H1 (cell line): Measurements from ENCODE around the gene NFIX. TPM values are rescaled to one million over a fixed set of nuclear protein-coding genes. Genes with fewer than 3 reads are reported as not detected.

Source experiments
- CTCF ChIA-PET: fragments of 300-600 bp; sonication (Branson Sonifier 250); formaldehyde crosslinking; loops from one replicate; lab custom pipeline; 2021; ENCODE audit not compliant: partially characterized antibody; lab: Charles Lee
- POLR2A ChIA-PET: fragments of 300-600 bp; sonication (Branson Sonifier 250); formaldehyde crosslinking; loops from one replicate; lab custom pipeline; 2021; ENCODE audit warnings: inconsistent platforms; ENCODE audit not compliant: partially characterized antibody; lab: Charles Lee
- DNase-seq, 2 experiments: peaks; one replicate each; pipeline versions ENCODE4 v3.0.0 to v3.0.0-alpha.2; 2010 to 2022; ENCODE audit warnings: low spot score in 2 of 2, low read depth in 1 of 2, mixed read lengths in 1 of 2
- FAIRE-seq: peaks from 2 replicates; lab custom pipeline; 2011; peaks lifted over from hg19 to GRCh38; lab: Jason Lieb, UNC
- H2AFZ ChIP-seq: 2 replicates; pipeline ENCODE4 v1.8.1; 2012; ENCODE audit warnings: low read length, inconsistent platforms
- H2AK5ac ChIP-seq: 2 replicates; pipeline ENCODE4 v1.6.1; 2013; ENCODE audit warnings: low read depth, low read length
- H2BK120ac ChIP-seq: replicated peaks from 2 replicates; pipeline ENCODE3; 2013; ENCODE audit warnings: low read depth, low read length, inconsistent platforms
- H2BK12ac ChIP-seq: 2 replicates; pipeline ENCODE4 v1.6.1; 2013; ENCODE audit warnings: low read depth, low read length
- H2BK15ac ChIP-seq: 2 replicates; pipeline ENCODE4 v1.6.1; 2013; ENCODE audit warnings: low read length
- H2BK20ac ChIP-seq: 2 replicates; pipeline ENCODE4 v1.6.1; 2013; ENCODE audit warnings: low read length
- H2BK5ac ChIP-seq: 2 replicates; pipeline ENCODE4 v1.6.1; 2013; ENCODE audit warnings: low read depth, low read length
- H3K14ac ChIP-seq: 2 replicates; pipeline ENCODE4 v1.6.1; 2013; ENCODE audit warnings: inconsistent platforms; ENCODE audit not compliant: insufficient read length
- H3K18ac ChIP-seq: 2 replicates; pipeline ENCODE4 v1.6.1; 2013; ENCODE audit warnings: low read length; ENCODE audit errors: extremely low read depth
- H3K23ac ChIP-seq: 2 replicates; pipeline ENCODE4 v1.6.1; 2013; ENCODE audit warnings: inconsistent platforms; ENCODE audit not compliant: insufficient read length
- H3K23me2 ChIP-seq: 2 replicates; pipeline ENCODE4 v1.6.1; 2013; ENCODE audit warnings: low read depth, low read length
- H3K27ac ChIP-seq: 2 replicates; pipeline ENCODE4 v1.6.1; 2011; ENCODE audit warnings: low read depth, low read length, inconsistent platforms
- H3K27me3 ChIP-seq, 4 experiments: replicated peaks in 1 of 4; 1 replicate in 1 of 4; 2 replicates in 3 of 4; pipeline versions ENCODE4 v1.6.1 to v1.8.1; 2011 to 2013; ENCODE audit warnings: low read length in 3 of 4, mild to moderate bottlenecking in 3 of 4, inconsistent platforms in 2 of 4, mixed read lengths in 2 of 4, moderate library complexity in 1 of 4; ENCODE audit not compliant: control insufficient read depth in 3 of 4, insufficient read depth in 3 of 4; ENCODE audit errors: extremely low read depth in 1 of 4
- H3K36me3 ChIP-seq, 4 experiments: 2 replicates each; pipeline versions ENCODE4 v1.6.1 to v1.8.1; 2011 to 2013; ENCODE audit warnings: mild to moderate bottlenecking in 4 of 4, low read length in 3 of 4, moderate library complexity in 2 of 4, control low read depth in 1 of 4, inconsistent platforms in 1 of 4; ENCODE audit not compliant: insufficient read depth in 4 of 4, control insufficient read depth in 2 of 4
- H3K4ac ChIP-seq: replicated peaks from 2 replicates; pipeline ENCODE3; 2013; ENCODE audit warnings: low read length, low read depth, mixed read lengths, inconsistent platforms; ENCODE audit not compliant: insufficient read length
- H3K4me1 ChIP-seq, 4 experiments: replicated peaks in 1 of 4; 1 replicate in 1 of 4; 2 replicates in 3 of 4; pipeline versions ENCODE4 v1.6.1 to v1.8.1; 2011 to 2013; ENCODE audit warnings: low read length in 3 of 4, inconsistent platforms in 2 of 4, mixed read lengths in 1 of 4; ENCODE audit not compliant: insufficient read depth in 4 of 4, control insufficient read depth in 3 of 4
- H3K4me2 ChIP-seq, 2 experiments: 2 replicates each; pipeline versions ENCODE4 v1.6.1 to v1.8.1; 2011 to 2013; ENCODE audit warnings: low read depth in 2 of 2, low read length in 2 of 2, control low read depth in 1 of 2, inconsistent platforms in 1 of 2, mild to moderate bottlenecking in 1 of 2; ENCODE audit not compliant: insufficient read depth in 1 of 2
- H3K4me3 ChIP-seq, 4 experiments: fragments of 200-600, 300-600 bp in 1 of 4; sonication (generic), shearing (Covaris generic), sonication (Bioruptor Twin) in 1 of 4; 2 replicates each; pipeline versions ENCODE4 v1.5.1 to v1.8.1; 2011 to 2016; ENCODE audit warnings: low read length in 4 of 4, low read depth in 3 of 4, control low read depth in 2 of 4, inconsistent platforms in 2 of 4, mild to moderate bottlenecking in 2 of 4, mixed read lengths in 1 of 4, moderate library complexity in 1 of 4; ENCODE audit not compliant: insufficient read depth in 2 of 4; ENCODE audit errors: extremely low read depth in 1 of 4
- H3K56ac ChIP-seq: replicated peaks from 2 replicates; pipeline ENCODE3; 2013; ENCODE audit warnings: low read depth, mild to moderate bottlenecking, mixed read lengths, low read length, inconsistent platforms; ENCODE audit not compliant: insufficient read length
- H3K79me1 ChIP-seq: 2 replicates; pipeline ENCODE4 v1.6.1; 2013; ENCODE audit warnings: low read depth, low read length, control low read depth
- H3K79me2 ChIP-seq, 2 experiments: 2 replicates each; pipeline versions ENCODE4 v1.6.1 to v1.8.1; 2012 to 2013; ENCODE audit warnings: low read length in 2 of 2, mild to moderate bottlenecking in 2 of 2, inconsistent platforms in 1 of 2; ENCODE audit not compliant: insufficient read depth in 2 of 2, control insufficient read depth in 1 of 2
- H3K9ac ChIP-seq, 4 experiments: replicated peaks in 1 of 4; 1 replicate in 1 of 4; 2 replicates in 3 of 4; pipeline versions ENCODE4 v1.6.1 to v1.8.1; 2011 to 2013; ENCODE audit warnings: low read depth in 3 of 4, low read length in 3 of 4, control low read depth in 2 of 4, mild to moderate bottlenecking in 2 of 4, moderate library complexity in 2 of 4, inconsistent platforms in 1 of 4; ENCODE audit errors: extremely low read depth in 1 of 4
- H3K9me3 ChIP-seq, 2 experiments: 2 replicates each; pipeline versions ENCODE4 v1.6.1 to v1.8.1; 2012 to 2013; ENCODE audit warnings: mild to moderate bottlenecking in 2 of 2, moderate library complexity in 2 of 2, control low read depth in 1 of 2, inconsistent platforms in 1 of 2, low read depth in 1 of 2, low read length in 1 of 2, mixed read lengths in 1 of 2; ENCODE audit not compliant: insufficient read depth in 2 of 2
- H4K20me1 ChIP-seq, 2 experiments: replicated peaks in 1 of 2; 2 replicates each; pipeline versions ENCODE3 to v1.8.1; 2011 to 2013; ENCODE audit warnings: inconsistent platforms in 2 of 2, low read length in 2 of 2, mild to moderate bottlenecking in 1 of 2; ENCODE audit not compliant: insufficient read depth in 2 of 2, control insufficient read depth in 1 of 2
- H4K5ac ChIP-seq: 2 replicates; pipeline ENCODE4 v1.6.1; 2013; ENCODE audit warnings: low read length, low read depth, mixed read lengths, inconsistent platforms; ENCODE audit not compliant: insufficient read length
- H4K8ac ChIP-seq: 2 replicates; pipeline ENCODE4 v1.8.0; 2013; ENCODE audit warnings: mild to moderate bottlenecking, moderate library complexity, low read length, inconsistent platforms; ENCODE audit not compliant: insufficient read depth; ENCODE audit errors: extremely low read depth
- H4K91ac ChIP-seq: replicated peaks from 2 replicates; pipeline ENCODE3; 2013; ENCODE audit warnings: low read length, mixed read lengths, inconsistent platforms; ENCODE audit not compliant: insufficient read length
- CBX5 ChIP-seq: fragments of 300-800, 300-1000 bp; sonication (generic); IDR thresholded peaks from 2 replicates; pipeline ENCODE4 v1.7.1; 2016; ENCODE audit warnings: antibody characterized with exemption, low read length, low read depth
- CREB1 ChIP-seq: IDR thresholded peaks from 2 replicates; pipeline ENCODE4 v1.6.1; 2012; ENCODE audit warnings: inconsistent platforms
- CTCF ChIP-seq, 3 experiments: IDR thresholded peaks; 1 replicate in 2 of 3; 2 replicates in 1 of 3; pipeline versions ENCODE4 v1.5.1 to v1.6.1; 2011; ENCODE audit warnings: low read length in 3 of 3, mild to moderate bottlenecking in 3 of 3, inconsistent platforms in 2 of 3, low read depth in 1 of 3, moderate library complexity in 1 of 3; ENCODE audit not compliant: insufficient read depth in 1 of 3; ENCODE audit errors: control extremely low read depth in 1 of 3
- E2F6 ChIP-seq: IDR thresholded peaks from 2 replicates; pipeline ENCODE4 v1.6.1; 2012; ENCODE audit warnings: inconsistent platforms
- MAFK ChIP-seq: IDR thresholded peaks from 2 replicates; pipeline ENCODE4 v1.6.1; 2012; ENCODE audit warnings: low read depth, mild to moderate bottlenecking, improper control_type of control experiment, low read length
- POU5F1 ChIP-seq: IDR thresholded peaks from 2 replicates; pipeline ENCODE4 v1.6.1; 2011; ENCODE audit warnings: low read depth, mild to moderate bottlenecking, low read length, moderate library complexity
- RAD21 ChIP-seq, 2 experiments: IDR thresholded peaks in 1 of 2; conservative IDR thresholded peaks in 1 of 2; 2 replicates each; pipeline ENCODE4 v1.6.1; 2011; ENCODE audit warnings: low read depth in 2 of 2, low read length in 2 of 2, improper control_type of control experiment in 1 of 2, inconsistent platforms in 1 of 2, mild to moderate bottlenecking in 1 of 2, moderate library complexity in 1 of 2
- SP1 ChIP-seq: IDR thresholded peaks from 2 replicates; pipeline ENCODE4 v1.6.1; 2011; ENCODE audit warnings: low read depth, low read length
- WGBS, 2 experiments: shearing (Covaris generic) in 1 of 2; methylation state at CpG; one replicate each; pipeline versions ENCODE4 v1.1.6 to v1.1.7; 2013 to 2015; ENCODE audit warnings: low lambda C conversion rate in 2 of 2, mixed read lengths in 2 of 2, inconsistent platforms in 1 of 2, low coverage in 1 of 2, missing lambda C conversion rate in 1 of 2; ENCODE audit not compliant: insufficient replicate concordance in 2 of 2, insufficient coverage in 1 of 2, insufficient read length in 1 of 2; ENCODE audit errors: extremely low coverage in 1 of 2, missing lambda C conversion rate in 1 of 2; 5-methylcytosine and 5-hydroxymethylcytosine counted together
- polyA plus RNA-seq, 7 experiments: library from polyadenylated mRNA; depleted of rRNA in 3 of 7; stranded (reverse) in 5 of 7; unstranded in 2 of 7; fragments of >200 nt in 5 of 7; fragments of 200-250 nt in 2 of 7; gene quantifications; 1 replicate in 5 of 7; 2 replicates in 1 of 7; 4 replicates in 1 of 7; pipeline versions ENCODE4 v1.2.1 to v1.2.3, GENCODE V29; 2011 to 2013; ENCODE audit warnings: missing spikeins in 2 of 7, mixed read lengths in 2 of 7
- total RNA-seq: library from RNA; stranded (reverse); fragmentation: NEBNext Ultra II Directional; extraction: Animal tissue kit (Norgen Biotek cat#: 25700); gene quantifications from 2 replicates; pipeline ENCODE4 v1.2.1, GENCODE V29; 2021

NFIX gene
- total and polyA plus RNA-seq, 2 of the 8 experiments (the other 6 are each of a cell fraction or from before 2014, with no cell fraction given): 0.03 to 0.20 TPM

- Histone ChIP-seq H4K20me1 (peaks cover 0 to 2% of the 10 kb centered on the region in 2 experiments), H4K5ac (no peak overlapping the region), H2BK20ac (no peak overlapping the region), H2BK12ac (no peak overlapping the region), H3K4me2 (no peak overlapping the region), H4K8ac (no peak overlapping the region), H3K4me1 (peaks cover 0 to 13% (median 11%) of the 10 kb centered on the region in 4 experiments; a peak in 5 of 7 replicates), H3K14ac (no peak overlapping the region), H3K9me3 (no peaks in the 10 kb centered on the region), H3K79me2 (no peaks in the 10 kb centered on the region), H2AK5ac (no peak overlapping the region), H4K91ac (no peak overlapping the region), H2BK15ac (peak overlapping the region; percentile 72; the same call in 1 of the 2 replicates), H3K27me3 (peaks cover 0 to 38% (median 14%) of the 10 kb centered on the region in 4 experiments; a peak in 5 of 7 replicates), H3K9ac (no peak overlapping the region), H3K56ac (no peak overlapping the region), H3K4ac (no peak overlapping the region), H3K23ac (no peak overlapping the region), H2BK120ac (no peak overlapping the region), H2AFZ (no peak overlapping the region), H3K36me3 (no peaks in the 10 kb centered on the region), H3K23me2 (no peaks in the 10 kb centered on the region), H2BK5ac (no peak overlapping the region), H3K27ac (no peak overlapping the region), H3K18ac (no peak overlapping the region), H3K4me3 (no peak overlapping the region), H3K79me1 (no peaks in the 10 kb centered on the region)
- DNase-seq (peak in 1 of 2 experiments; percentile 62), FAIRE-seq (no peak)
- WGBS, 2 experiments: 83% methylated on average over 3 of the region's 5 CpGs; no CpG with 5 or more reads in 1 of the 2 experiments
- ChIA-PET CTCF (interaction anchor here (0.7 to 48.8 kb wide), 17 partner anchors 11 to 1052 kb away, joined by 3 to 1145 read pairs (median 6); partner anchors contain the start of gene GCDH), POLR2A (interaction anchor here (0.7 to 2.0 kb wide), 3 partner anchors 12 to 63 kb away, joined by 3 to 4 read pairs (median 3); no protein-coding TSS in a partner anchor)
- TF ChIP-seq SP1: no peak
- peak; percentile 88 to 99 (median 93) for TF ChIP-seq CTCF (IDR thresholded peaks at IDR 0.05; ENCODE audit: control extremely low read depth in 1 of 3, insufficient read depth in 1 of 3, low read depth in 1 of 3, low read length in 3 of 3)
- TF ChIP-seq POU5F1: no peak
- TF ChIP-seq E2F6: no peak
- TF ChIP-seq CBX5: no peak
- no peak for TF ChIP-seq MAFK
- peak in 1 of 2 experiments; percentile 46; a peak in 3 of 4 replicates for TF ChIP-seq RAD21 (IDR thresholded peaks at IDR 0.05 in 1 of 2, conservative IDR thresholded peaks at IDR 0.05 in 1 of 2; ENCODE audit: low read depth in 2 of 2, low read length in 2 of 2)
- TF ChIP-seq CREB1: 0 out of 2 replicates have a peak, but pooled peaks have one; percentile 31
Observed at GRCh38 chr19:13089139-13089856, 94.0 kb downstream of the NFIX start.
